GM10266 (cell line): ENCODE results near the gene DHX35.

Experiments
- DNase-seq: peaks from one replicate; pipeline ENCODE4 v3.0.0; 2012; ENCODE audit errors: extremely low spot score
- CTCF ChIP-seq: IDR thresholded peaks from 2 replicates; pipeline ENCODE4 v1.5.1; 2012; ENCODE audit warnings: mild to moderate bottlenecking, low read depth; ENCODE audit not compliant: control insufficient read depth, insufficient read depth; ENCODE audit errors: missing control alignments

Gene DHX35

GRCh38 chr20:39081255-39081654 is 119.1 kb downstream of the DHX35 start:
- peak; percentile 83 for DNase-seq
- peak; percentile 81 for TF ChIP-seq CTCF

GRCh38 chr20:39082622-39083398 is 120.7 kb downstream of the DHX35 start:
- no peak for TF ChIP-seq CTCF
- no peak for DNase-seq

- DNase-seq, result no peak
- no peak for TF ChIP-seq CTCF
Observed at GRCh38 chr20:39083761-39084160, 121.6 kb downstream of the DHX35 start.

- TF ChIP-seq CTCF, result no peak
- no peak for DNase-seq
Observed at GRCh38 chr20:39089029-39089428, 126.9 kb downstream of the DHX35 start.
